K562 (cell line): Measurements from ENCODE around the gene MTHFD2.

Source experiments
- JUND ChIP-seq, 2 experiments: IDR thresholded peaks; 2 replicates in 1 of 2; 3 replicates in 1 of 2; pipeline ENCODE4 v1.6.1; 2011; ENCODE audit warnings: borderline replicate concordance in 2 of 2, low read depth in 2 of 2, low read length in 2 of 2, improper control_type of control experiment in 1 of 2, missing biosample characterization in 1 of 2, missing genetic modification characterization in 1 of 2, missing genetic modification reagents in 1 of 2
- POLR2A ChIP-seq: fragments of 450-650 bp; conservative IDR thresholded peaks from 2 replicates; pipeline ENCODE4 v1.6.1; 2016
- SMARCC2 ChIP-seq: fragments of 450-650 bp; IDR thresholded peaks from 2 replicates; pipeline ENCODE4 v1.6.1; 2017; ENCODE audit warnings: antibody characterized with exemption, moderate library complexity, mild to moderate bottlenecking, low read depth
- ZNF143 ChIP-seq: sonication (generic); formaldehyde crosslinking; IDR thresholded peaks from 2 replicates; pipeline ENCODE4 v1.9.0; 2022; ENCODE audit warnings: mild to moderate bottlenecking, missing genetic modification reagents
- ZNF24 ChIP-seq: fragments of 450-650 bp; IDR thresholded peaks from 2 replicates; pipeline ENCODE4 v1.6.1; 2016
- TF ChIP-seq, protein P1 (sequence below): fragments of 250-450 bp; sonication (Bioruptor Pico); IDR thresholded peaks from 2 replicates; pipeline ENCODE4 v1.5.0; 2021; ENCODE audit warnings: mild to moderate bottlenecking, moderate library complexity
- TF ChIP-seq, protein P2 (sequence below): IDR thresholded peaks from 2 replicates; pipeline ENCODE4 v1.6.1; 2016; ENCODE audit warnings: missing genetic modification characterization, missing compliant biosample characterization

DNA sequence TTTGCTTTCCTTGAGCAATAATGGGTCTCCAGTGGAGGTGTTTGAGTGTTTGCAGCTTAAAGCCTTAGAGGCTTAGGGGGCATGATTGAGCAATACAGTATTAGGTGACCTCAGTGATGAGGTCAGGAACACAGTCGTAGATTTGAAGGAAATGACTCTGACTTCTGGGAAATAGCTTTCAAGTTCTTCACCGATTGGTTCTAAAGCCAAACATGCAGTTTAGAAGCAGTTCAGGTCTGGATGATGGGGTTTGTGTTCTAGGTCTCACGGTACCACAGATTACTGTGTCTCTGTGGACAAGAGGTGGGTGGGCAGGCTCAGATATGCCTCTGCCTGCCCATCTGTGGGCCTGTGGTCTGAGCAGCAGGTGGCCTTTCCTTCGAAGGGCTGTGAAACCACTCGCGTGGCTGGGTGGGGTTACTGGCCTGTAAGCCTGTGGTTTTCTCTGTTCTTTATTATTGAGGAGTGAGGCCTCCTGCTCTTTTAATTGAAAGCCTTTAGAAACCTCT lies 7.8 kb downstream of the MTHFD2 start:
- TF ChIP-seq POLR2A (no peak), ZNF24 (no peak), ZNF143 (CRISPR knock-in tag) (no peak), JUND (IDR thresholded peaks at IDR 0.05; ENCODE audit: borderline replicate concordance, low read depth, low read length) (peak; percentile 66; the same call in 1 of the 2 replicates), JUND (tag; IDR thresholded peaks at IDR 0.05; ENCODE audit: borderline replicate concordance, low read depth, low read length) (peak; percentile 88; the same call in 2 of the 3 replicates), SMARCC2 (no peak)
- TF ChIP-seq, protein P1, sequence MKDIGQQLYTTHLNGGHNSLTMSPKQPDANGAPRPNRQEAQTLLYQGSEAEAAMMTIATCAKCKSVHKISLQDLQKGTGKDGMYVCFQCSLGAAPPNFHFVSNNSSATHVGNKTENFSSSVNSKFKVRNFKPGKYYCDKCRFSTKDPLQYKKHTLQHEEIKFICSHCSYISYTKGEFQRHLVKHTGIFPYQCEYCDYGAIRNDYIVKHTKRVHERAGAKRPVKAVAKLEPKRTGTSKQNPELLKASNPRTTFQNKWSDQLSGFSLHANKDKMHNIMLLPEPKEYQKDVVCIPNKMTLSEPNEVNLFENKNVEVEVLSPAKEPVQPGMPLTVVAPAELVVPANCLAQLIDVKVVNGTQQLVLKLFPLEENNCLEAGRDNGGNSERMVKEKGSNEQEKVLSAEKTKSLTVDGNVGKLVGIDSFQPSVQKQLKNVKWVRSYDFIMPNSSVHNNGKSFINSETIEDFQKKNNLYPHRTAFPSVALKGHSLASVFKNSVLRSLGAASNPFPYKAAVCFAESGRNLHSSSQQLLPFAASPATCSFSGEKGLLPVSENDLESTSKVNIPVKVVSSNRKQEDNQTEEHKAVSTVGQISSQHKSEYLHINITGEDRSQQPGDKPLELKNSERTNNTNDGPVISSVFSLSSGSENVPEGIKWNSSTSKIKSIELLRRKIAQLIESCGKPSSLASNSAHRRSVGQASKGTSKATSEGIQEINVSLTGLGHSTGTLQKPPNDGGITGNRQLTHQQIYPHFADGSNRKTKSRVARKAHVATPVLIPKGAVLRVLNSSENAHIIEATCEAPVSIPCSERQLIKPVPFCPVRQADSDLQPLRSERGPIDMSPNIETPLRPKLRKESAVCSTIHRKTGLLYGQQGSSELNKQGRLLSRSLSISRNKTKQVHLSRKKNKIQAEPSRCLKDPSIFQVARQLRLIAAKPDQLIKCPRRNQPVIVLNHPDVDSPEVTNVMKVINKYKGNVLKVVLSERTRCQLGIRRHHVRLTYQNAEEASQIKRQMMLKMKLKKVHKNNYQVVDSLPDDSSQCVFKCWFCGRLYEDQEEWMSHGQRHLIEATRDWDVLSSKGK = no peak
- TF ChIP-seq, protein P2, sequence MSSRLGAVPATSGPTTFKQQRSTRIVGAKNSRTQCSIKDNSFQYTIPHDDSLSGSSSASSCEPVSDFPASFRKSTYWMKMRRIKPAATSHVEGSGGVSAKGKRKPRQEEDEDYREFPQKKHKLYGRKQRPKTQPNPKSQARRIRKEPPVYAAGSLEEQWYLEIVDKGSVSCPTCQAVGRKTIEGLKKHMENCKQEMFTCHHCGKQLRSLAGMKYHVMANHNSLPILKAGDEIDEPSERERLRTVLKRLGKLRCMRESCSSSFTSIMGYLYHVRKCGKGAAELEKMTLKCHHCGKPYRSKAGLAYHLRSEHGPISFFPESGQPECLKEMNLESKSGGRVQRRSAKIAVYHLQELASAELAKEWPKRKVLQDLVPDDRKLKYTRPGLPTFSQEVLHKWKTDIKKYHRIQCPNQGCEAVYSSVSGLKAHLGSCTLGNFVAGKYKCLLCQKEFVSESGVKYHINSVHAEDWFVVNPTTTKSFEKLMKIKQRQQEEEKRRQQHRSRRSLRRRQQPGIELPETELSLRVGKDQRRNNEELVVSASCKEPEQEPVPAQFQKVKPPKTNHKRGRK = no peak
